ENCODE measurements around the gene ASL. TPM values are rescaled to one million over a fixed set of nuclear protein-coding genes. Genes with fewer than 3 reads are reported as not detected.
"Not testable (repeated sequence)": the region's sequence is repeated elsewhere in the genome, so short reads cannot be mapped to it uniquely, and the experiment has no call there.

Gene ASL
- total and polyA plus RNA-seq, 10 of the 15 experiments (the other 5 are each of a cell fraction or from before 2014, with no cell fraction given): 0.66 to 36.7 (median 28.8) TPM

- WGBS (ENCODE audit: insufficient coverage, insufficient replicate concordance, low lambda C conversion rate, missing lambda C conversion rate): 83% methylated on average over 5 of the region's 5 CpGs
- ChIA-PET CTCF (no interaction called here), SMC1A (ENCODE audit: uncharacterized antibody, unreplicated experiment) (no interaction called here), POLR2A (no interaction called here), RAD21 (ENCODE audit: unreplicated experiment) (no interaction called here)
- H3K4me1 ChIP-seq (ENCODE audit: control insufficient read depth, insufficient read depth, low read length): no peaks in the 10 kb centered on the region; the same call in 1 of the 2 replicates
- H3K9me3 ChIP-seq (replicated peaks; ENCODE audit: control insufficient read depth, insufficient read depth, low read length): no peaks in the 10 kb centered on the region
- no peak overlapping the region for H3K4me3 ChIP-seq
- FAIRE-seq (no peak), ATAC-seq (peak; percentile 38; the same call in 2 of the 3 replicates), DNase-seq (ENCODE audit: low read depth, low spot score) (no peak)
- H3K4me2 ChIP-seq (ENCODE audit: control insufficient read depth, insufficient read depth): no peak overlapping the region
- no peaks in the 10 kb centered on the region for H3K27me3 ChIP-seq (replicated peaks in 1 of 2; ENCODE audit: control insufficient read depth in 2 of 2, insufficient read depth in 2 of 2, low read length in 1 of 2)
- no peak overlapping the region for H2AFZ ChIP-seq (ENCODE audit: control insufficient read depth, low read depth, low read length)
- intact Hi-C loops (cut with micrococcal nuclease; ENCODE audit: unreplicated experiment): no loop called here
- in situ Hi-C loops (cut with MboI): no loop called here
- no peaks in the 10 kb centered on the region for H4K20me1 ChIP-seq (ENCODE audit: control insufficient read depth, insufficient read depth)
- H3K79me2 ChIP-seq (ENCODE audit: control insufficient read depth, insufficient read depth, low read length): no peaks in the 10 kb centered on the region
- TF ChIP-seq MYB (IDR thresholded peaks at IDR 0.05; ENCODE audit: borderline replicate concordance, low read depth, low read length) (no peak), TCF3 (IDR thresholded peaks at IDR 0.05; ENCODE audit: borderline replicate concordance, insufficient read depth, low read depth, low read length) (no peak), NBN (IDR thresholded peaks at IDR 0.05) (no peak), ZZZ3 (IDR thresholded peaks at IDR 0.05; ENCODE audit: control insufficient read depth, insufficient read length, low read depth) (no peak), RB1 (IDR thresholded peaks at IDR 0.05; ENCODE audit: borderline replicate concordance) (no peak), CEBPZ (IDR thresholded peaks at IDR 0.05; ENCODE audit: low read depth, low read length) (no peak), SMARCA5 (IDR thresholded peaks at IDR 0.05) (no peak), EGR1 (IDR thresholded peaks at IDR 0.05; ENCODE audit: borderline replicate concordance in 1 of 2, low read depth in 2 of 2, low read length in 2 of 2) (no peak), BRCA1 (IDR thresholded peaks at IDR 0.05; ENCODE audit: low read depth, low read length) (no peak), IKZF2 (IDR thresholded peaks at IDR 0.05) (no peak), BCL11A (IDR thresholded peaks at IDR 0.05; ENCODE audit: low read depth, low read length) (no peak), PML (IDR thresholded peaks at IDR 0.05; ENCODE audit: low read length) (no peak)
- no peak overlapping the region for H3K9ac ChIP-seq (ENCODE audit: control insufficient read depth, insufficient read depth, low read length)
- no peaks in the 10 kb centered on the region for H3K36me3 ChIP-seq (ENCODE audit: control insufficient read depth in 2 of 2, insufficient read depth in 2 of 2, low read length in 1 of 2)
- no TSS peak for BruUV-seq (replicated peaks)
- no peak overlapping the region for H3K27ac ChIP-seq (ENCODE audit: control insufficient read depth, insufficient read depth)
Measured at GRCh38 chr7:66105263-66105748, 29.7 kb downstream of the ASL start.

GRCh38 chr7:66108410-66108809 is 32.8 kb downstream of the ASL start:
- in situ Hi-C loops (cut with MboI); H2AFZ ChIP-seq (ENCODE audit: control insufficient read depth, low read depth, low read length); H3K4me2 ChIP-seq (ENCODE audit: control insufficient read depth, insufficient read depth); H4K20me1 ChIP-seq (ENCODE audit: control insufficient read depth, insufficient read depth); H3K4me3 ChIP-seq; H3K4me1 ChIP-seq (ENCODE audit: control insufficient read depth, insufficient read depth, low read length); H3K9ac ChIP-seq (ENCODE audit: control insufficient read depth, insufficient read depth, low read length); H3K79me2 ChIP-seq (ENCODE audit: control insufficient read depth, insufficient read depth, low read length); intact Hi-C loops (cut with micrococcal nuclease; ENCODE audit: unreplicated experiment); H3K36me3 ChIP-seq (ENCODE audit: control insufficient read depth in 2 of 2, insufficient read depth in 2 of 2, low read length in 1 of 2); H3K9me3 ChIP-seq (replicated peaks; ENCODE audit: control insufficient read depth, insufficient read depth, low read length); H3K27ac ChIP-seq (ENCODE audit: control insufficient read depth, insufficient read depth); ATAC-seq; BruUV-seq (replicated peaks); H3K27me3 ChIP-seq (replicated peaks in 1 of 2; ENCODE audit: control insufficient read depth in 2 of 2, insufficient read depth in 2 of 2, low read length in 1 of 2); CTCF ChIA-PET; FAIRE-seq; DNase-seq (ENCODE audit: low read depth, low spot score): not testable (repeated sequence)
- SMC1A ChIA-PET (ENCODE audit: uncharacterized antibody, unreplicated experiment): interaction anchor here (1.5 kb wide), 1 partner anchor 36 kb away, joined by 3 read pairs; no protein-coding TSS in a partner anchor
- RAD21 ChIA-PET (ENCODE audit: unreplicated experiment): interaction anchor here (0.5 kb wide), 1 partner anchor 136 kb away, joined by 5 read pairs; no protein-coding TSS in a partner anchor
- POLR2A ChIA-PET: interaction anchor here (0.6 to 0.7 kb wide), 2 partner anchors 30 to 174 kb away, joined by 4 to 5 read pairs; no protein-coding TSS in a partner anchor
- WGBS (ENCODE audit: insufficient coverage, insufficient replicate concordance, low lambda C conversion rate, missing lambda C conversion rate): 83% methylated on average over 5 of the region's 5 CpGs

Data from GM12878 (cell line).